Measurements from ENCODE around the gene BTBD9.

GRCh38 chr6:38487423-38487822 is 152.3 kb downstream of the BTBD9 start:
- no peak for TF ChIP-seq CTCF (IDR thresholded peaks at IDR 0.05)
- TF ChIP-seq POLR2A (IDR thresholded peaks at IDR 0.05): no peak
